NT2/D1 (cell line): Measurements from ENCODE around the gene C3.

Experiments
- YY1 ChIP-seq: IDR thresholded peaks from 2 replicates; pipeline ENCODE4 v1.6.1; 2011; ENCODE audit not compliant: insufficient read length, insufficient read depth
- ZNF274 ChIP-seq: IDR thresholded peaks from 2 replicates; pipeline ENCODE4 v1.6.1; 2011; ENCODE audit warnings: mild to moderate bottlenecking, low read depth, low read length

GRCh38 chr19:6730153-6730804 is 9.8 kb upstream of the C3 start:
- TF ChIP-seq YY1 = no peak
- no peak for TF ChIP-seq ZNF274
